HG03025 (cell line): ENCODE measurements around the gene PDE4B.

Experiments used
- ATAC-seq: cut with Tn5 transposase; IDR thresholded peaks from one replicate; pipeline ENCODE4 v1.9.1; 2021; ENCODE audit warnings: mild to moderate bottlenecking, moderate library complexity; ENCODE audit not compliant: unreplicated experiment, low FRiP score

The PDE4B gene

GRCh38 chr1:66370462-66370971, 577.8 kb downstream of the PDE4B start:
- no peak for ATAC-seq

GRCh38 chr1:66371233-66372005, 578.7 kb downstream of the PDE4B start:
- no peak for ATAC-seq

GRCh38 chr1:66372522-66373101, 579.9 kb downstream of the PDE4B start:
- no peak for ATAC-seq

GRCh38 chr1:66373157-66373591, 580.5 kb downstream of the PDE4B start:
- no peak for ATAC-seq

DNA sequence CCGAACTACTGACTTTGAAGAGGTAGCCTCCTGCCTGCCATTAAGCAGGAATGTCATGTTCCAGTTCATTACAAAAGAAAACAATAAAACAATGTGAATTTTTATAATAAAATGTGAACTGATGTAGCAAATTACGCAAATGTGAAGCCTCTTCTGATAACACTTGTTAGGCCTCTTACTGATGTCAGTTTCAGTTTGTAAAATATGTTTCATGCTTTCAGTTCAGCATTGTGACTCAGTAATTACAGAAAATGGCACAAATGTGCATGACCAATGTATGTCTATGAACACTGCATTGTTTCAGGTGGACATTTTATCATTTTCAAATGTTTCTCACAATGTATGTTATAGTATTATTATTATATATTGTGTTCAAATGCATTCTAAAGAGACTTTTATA, 581.5 kb downstream of the PDE4B start:
- ATAC-seq: peak; percentile 58

GRCh38 chr1:66374561-66375111, 581.9 kb downstream of the PDE4B start:
- peak; percentile 36 for ATAC-seq

GRCh38 chr1:66375125-66375524, 582.4 kb downstream of the PDE4B start:
- ATAC-seq: no peak

DNA sequence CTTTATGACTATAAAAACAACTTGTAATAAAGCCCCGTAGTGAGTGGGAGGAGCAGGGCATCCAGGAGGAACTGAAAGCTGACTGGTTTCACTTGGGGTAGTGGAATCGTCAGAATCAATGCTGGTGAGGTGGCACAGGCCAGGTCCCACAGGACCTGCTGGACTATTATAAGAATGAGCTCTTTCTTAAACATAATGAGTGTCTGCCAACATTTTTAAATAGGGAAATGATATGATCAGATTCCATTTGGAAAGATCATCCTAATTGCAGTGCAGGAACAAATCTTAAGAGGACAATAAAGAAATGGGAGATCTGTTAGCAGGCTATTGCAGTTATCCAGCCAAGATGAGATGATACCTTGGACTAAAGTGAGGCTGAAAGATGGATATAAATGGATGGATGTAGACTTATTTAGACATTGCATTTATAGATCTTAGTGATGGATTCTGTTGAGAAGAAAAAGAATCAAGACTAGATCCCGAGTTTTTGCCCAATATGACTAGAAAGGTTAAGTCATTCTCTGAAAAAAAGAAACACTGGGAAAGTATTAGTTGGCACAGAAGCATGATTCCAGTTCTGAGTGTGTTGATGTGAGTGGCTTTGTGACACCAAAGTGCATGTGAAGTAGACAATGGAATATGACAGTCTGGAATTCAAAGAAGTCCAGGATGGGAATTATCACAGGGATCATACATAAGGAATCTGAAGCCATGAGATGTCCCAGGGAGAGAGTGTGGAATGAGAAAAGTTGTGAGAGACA, 587.9 kb downstream of the PDE4B start:
- ATAC-seq: peak; percentile 97

DNA sequence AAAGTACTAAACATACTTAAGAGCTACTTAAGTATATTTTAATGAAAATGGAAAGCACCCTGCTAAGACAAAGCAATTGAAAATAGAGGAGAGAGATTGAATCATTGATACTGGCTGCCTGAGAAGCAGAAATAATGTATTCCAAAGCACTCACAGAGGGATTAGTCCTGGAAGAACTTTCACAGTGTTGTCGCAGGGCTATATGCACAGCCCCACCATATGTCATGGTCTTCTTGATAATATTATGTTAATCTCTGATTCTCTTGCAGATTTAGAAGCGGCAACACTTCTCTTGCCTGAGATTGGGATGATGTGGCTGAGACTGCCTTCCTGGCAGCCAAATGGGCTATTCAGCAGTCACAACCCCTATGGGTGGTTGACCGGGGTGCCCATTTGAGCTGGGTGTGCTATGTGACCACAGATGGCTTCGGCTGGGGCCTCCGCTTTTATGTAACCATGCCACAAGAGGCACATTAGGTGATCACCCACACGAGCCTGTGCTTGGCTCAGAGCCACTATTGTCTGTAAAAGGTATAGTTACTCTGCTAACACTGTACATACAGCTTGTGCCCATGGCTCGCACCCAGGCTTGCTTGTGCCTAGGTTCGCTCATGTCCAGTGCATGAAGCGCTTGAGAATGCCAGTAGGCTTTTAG, 589.1 kb downstream of the PDE4B start:
- no peak for ATAC-seq

DNA sequence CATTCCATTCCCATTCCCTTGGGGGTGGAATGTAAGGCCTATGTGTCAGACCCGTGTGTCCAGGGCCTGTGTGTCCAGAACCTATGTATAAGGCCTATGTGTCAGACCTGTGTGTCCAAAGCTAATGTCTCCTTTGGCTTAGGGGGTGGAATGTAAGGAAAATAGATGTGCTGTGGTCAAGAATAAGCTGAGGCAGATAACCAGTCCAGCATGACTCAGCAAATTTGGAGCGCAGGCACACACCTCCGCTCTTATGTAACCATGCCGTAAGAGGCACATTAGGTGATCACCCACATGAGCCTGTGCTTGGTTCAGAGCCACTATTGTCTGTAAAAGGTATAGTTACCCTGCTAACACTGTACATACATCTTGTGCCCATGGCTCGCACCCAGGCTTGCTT, 590.5 kb downstream of the PDE4B start:
- ATAC-seq: no peak

DNA sequence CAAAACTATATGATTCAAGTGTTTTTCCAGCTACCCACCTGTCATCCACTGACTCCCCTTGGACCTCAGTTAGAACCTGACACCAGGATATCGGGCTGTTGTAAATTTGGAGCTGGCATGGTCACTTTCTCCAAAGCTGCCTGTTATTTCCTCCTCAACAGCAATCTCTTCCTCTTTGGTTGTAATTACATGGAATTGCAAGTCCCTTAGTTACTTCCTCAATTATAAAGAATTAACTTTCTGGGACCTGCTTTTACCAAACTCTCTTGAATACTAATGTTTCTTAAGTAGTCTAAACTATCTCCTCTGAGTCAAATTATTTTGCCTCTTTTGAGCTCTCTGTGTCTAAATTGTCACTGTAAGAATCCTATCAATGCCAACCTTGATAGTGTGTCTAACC, 590.9 kb downstream of the PDE4B start:
- no peak for ATAC-seq

GRCh38 chr1:66384258-66384921, 591.7 kb downstream of the PDE4B start:
- ATAC-seq: no peak

GRCh38 chr1:66386712-66387111, 594.0 kb downstream of the PDE4B start:
- no peak for ATAC-seq

GRCh38 chr1:66388913-66389312, 596.2 kb downstream of the PDE4B start:
- no peak for ATAC-seq

DNA sequence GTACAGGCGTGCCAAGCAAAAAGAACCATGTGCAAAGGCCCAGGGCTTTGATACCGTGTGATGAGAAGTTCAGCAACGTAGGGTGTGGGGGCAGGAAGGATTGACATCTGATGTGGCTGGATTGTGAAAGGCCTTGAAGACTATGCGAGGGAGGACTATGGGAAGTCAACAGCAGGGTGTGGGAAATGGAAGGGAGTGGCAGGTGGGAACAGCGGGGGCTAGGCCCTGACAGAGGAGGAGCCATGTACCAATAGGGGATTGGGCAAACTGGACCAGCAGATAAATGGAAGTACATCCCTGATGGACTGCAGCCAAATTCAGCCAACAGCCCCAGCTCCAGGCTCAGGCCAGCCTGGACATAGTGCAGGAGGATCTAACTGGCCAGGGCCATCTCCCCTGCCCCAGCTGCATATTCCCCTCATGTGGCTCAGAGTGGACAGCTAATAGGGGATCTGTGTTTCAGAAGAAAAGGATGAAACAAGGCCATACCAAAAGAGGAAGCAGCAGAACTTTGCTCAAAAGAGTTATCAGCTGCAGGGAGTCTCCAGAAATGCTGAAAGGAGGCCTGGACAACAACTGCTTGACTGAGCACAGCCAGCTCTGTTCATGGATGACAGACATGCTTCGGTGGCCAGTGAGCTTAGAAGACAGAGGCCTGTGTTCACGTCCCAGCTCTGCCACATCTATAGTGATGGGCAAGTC, 601.0 kb downstream of the PDE4B start:
- no peak for ATAC-seq

DNA sequence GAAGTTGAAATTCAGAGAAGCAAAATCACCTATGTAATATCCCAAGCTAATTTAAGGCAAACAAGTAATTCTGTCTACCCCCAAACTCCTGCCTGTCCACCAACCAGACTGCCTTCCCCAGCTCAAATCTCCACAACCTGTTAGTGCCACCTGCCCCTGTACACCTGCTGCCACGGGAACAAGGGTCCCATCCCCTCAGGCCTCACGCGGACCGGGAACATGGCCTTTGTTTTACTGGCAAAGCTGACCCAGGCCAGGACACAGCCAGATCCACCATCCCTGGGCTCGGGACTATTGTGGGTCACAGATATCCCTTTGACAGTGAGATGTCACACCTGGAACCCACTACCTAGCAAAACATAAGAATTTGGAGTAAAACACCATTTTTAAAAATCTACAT, 601.9 kb downstream of the PDE4B start:
- ATAC-seq: no peak

DNA sequence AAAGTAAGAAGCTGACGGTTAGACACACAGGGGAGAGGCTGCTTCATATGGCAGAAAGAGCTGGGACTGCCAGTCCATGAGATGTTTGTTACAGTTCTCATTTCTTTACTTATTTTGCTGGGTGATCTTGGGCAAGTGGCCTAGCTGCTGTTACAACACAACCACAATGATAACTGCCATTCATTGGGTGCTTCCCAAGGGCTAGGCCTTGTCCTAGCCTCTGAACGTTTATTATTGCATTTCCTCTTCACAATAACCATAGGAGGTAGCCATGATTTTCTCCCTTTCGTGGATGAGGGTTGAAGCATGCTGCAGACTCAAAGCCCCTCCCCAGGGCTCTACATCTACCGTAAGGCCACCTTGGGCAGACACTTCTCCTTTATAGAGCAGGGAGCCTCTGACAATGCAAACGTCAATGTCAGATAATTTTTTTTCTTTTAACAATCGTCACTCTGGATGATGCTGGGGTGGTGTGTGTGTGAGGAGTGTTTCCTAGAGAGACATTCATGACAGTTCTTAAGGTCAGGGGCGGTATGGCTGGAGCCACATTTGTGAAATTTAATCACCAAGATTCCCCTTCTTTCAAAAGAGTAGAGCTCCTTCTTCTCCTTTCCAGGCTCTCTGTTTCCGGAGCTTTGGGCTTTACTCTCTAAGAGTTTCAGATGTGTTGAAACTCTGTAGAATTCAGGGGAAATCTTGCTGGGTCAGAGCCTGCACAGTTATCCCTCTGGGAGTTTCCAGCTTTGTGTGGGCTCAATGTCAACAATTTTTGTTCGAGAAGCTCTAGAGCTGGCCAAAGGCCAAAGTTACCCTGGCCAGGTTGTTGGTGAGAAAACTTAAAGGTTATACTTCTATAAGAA, 602.7 kb downstream of the PDE4B start:
- ATAC-seq: no peak

- ATAC-seq: peak; percentile 39
Measured at GRCh38 chr1:66396212-66396890, 603.7 kb downstream of the PDE4B start.
